Activated CD8-positive, alpha-beta memory T cell treated with anti-CD3 and anti-CD28 coated beads, Interleukin-2, amount 50 U/mL, for 1 hour (primary cell): ENCODE measurements around the gene COL26A1.
"Not testable (repeated sequence)": the region's sequence is repeated elsewhere in the genome, so short reads cannot be mapped to it uniquely, and the experiment has no call there.

Experiments
- DNase-seq: peaks from one replicate; pipeline ENCODE4 v3.0.0-alpha.2; 2020; ENCODE audit errors: extremely low read depth

COL26A1 gene

DNA sequence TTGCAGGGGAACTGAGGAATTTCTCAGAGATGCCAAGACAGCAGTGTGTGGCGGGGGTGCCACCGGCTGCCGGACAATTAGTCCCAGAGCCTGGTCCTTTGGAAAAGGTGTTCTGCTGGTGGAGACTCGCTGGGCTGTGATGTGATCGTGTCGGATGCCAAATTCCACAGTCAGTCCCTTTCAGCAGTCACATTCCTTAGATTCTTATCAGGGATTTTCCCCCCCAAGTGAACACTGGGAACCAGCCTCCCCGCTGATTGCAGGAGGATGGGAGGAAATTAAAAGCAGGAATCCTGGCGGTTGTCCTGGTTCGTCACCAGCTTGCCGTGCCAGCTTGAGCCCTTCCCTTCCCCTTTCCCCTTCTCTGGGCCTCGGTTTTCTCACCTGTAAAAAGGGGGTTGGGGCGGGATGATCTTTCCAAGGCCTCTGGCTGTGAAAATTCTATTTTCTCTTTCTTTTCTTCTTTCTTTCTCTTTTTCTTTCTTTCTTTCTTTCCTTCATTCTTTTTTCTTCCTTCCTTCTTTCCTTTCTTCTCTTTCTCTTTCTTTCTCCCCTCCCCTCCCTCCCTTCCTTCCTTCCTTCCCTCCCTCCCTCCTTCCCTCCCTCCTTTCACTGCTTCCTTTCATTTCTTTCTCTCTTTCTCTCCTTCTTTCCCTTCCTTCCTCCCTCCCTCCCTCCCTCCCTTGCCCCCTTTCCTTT lies 39.6 kb downstream of the COL26A1 start:
- DNase-seq, result no peak

DNA sequence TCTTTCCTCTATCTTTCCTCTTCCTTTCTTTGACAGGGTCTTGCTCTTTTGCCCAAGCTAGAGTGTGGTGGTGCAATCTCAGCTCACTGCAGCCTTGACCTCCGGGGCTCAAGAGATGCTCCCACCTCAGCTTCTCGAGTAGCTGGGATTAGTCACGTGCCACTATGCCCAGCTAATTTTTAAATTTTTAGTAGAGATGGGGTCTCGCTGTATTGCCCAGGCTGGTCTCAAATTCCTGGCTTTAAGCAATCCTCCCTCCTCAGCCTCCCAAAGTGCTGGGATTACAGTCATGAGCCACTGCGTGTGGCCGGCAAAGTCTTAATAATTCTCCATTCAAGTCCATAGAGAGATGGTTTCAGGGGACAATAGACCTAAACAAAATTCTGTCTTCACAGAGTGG lies 40.2 kb downstream of the COL26A1 start:
- no peak for DNase-seq

DNA sequence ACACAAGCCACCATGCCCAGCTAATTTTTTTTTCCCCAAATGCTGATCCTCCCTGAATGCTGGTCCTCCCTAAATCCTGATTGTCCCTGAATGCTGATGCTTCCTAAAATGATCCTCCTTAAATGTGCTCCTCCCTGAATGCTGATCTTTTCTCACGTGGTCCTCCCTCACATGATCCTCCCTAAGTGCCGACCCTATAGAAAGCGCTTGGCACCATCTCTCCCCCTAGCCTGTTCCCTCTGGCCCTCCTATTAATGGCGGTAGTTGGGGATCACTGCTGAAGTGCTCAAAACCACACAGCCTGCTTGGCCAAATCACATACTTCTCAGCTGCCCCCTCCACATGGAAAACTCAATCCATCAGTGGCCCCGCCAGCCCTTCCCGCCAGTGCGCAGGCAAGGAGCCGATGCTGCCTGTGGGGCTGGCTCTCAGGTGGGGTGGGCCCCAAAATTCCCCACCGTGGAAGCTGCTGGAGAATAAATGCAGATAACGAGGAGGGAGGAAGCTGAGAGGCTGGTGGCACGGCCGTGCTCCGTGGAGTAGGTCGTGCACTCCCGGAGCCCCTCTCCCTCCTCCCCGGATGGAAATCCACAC lies 42.9 kb downstream of the COL26A1 start:
- DNase-seq, result no peak

- DNase-seq, result no peak
Measured at GRCh38 chr7:101410743-101411507, 48.2 kb downstream of the COL26A1 start.

DNA sequence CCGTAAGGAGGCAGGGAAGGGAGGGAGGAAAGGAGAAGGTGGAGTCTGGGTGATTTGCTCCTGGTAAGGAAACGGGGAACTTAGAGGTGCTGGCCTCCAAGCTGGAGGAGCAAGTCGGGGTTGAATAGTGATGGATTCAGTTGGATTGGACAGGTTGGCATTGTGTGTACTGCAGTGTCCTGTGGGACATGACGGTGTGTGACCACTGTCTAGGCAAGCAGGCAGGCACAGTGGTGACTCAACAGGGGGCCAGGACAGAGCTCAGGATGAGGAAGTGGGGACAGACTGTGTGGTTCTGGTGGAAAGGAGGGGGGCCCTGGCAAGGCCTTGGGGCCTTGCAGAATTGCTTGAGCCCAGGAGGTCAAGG lies 48.8 kb downstream of the COL26A1 start:
- DNase-seq, result no peak

DNA sequence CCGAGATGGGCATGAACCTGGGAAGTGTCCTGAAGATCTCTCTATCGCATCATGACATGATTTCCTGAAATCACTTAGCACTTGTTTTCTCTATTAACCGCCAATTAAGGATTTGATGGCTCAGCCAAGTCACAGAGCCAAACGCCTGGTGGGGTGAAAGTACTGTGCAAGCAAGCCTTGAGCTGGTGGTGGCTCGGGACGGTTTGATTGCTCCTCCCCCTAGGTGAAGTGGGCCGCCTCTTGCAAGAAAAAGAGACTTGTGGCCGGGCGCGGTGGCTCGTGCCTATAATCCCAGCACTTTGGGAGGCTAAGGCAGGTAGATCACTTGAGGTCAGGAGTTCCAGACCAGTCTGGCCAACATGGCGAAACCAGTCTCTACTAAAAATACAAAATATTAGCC lies 50.3 kb downstream of the COL26A1 start:
- no peak for DNase-seq

DNA sequence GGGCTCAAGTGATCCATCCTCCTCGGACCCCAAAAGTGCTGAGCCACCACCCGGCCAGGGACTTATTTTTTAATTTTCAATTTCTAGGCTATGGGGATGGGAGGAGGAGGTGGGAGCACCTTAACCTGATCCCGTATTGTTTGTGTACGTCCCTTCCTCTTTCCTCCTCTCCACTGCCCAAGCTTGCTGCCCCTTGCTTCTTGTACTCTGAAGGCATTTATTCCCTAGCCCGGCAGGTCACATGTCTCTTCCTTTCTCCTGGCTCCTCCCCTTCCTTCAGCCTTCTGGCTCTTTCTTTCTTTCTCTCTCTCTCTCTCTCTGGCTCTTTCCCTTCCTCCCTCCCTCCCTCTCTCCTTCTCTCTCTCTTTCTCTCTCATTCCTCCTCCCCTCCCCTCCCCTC lies 56.0 kb downstream of the COL26A1 start:
- no peak for DNase-seq

GRCh38 chr7:101419831-101420230 lies 57.2 kb downstream of the COL26A1 start:
- DNase-seq, result no peak

DNA sequence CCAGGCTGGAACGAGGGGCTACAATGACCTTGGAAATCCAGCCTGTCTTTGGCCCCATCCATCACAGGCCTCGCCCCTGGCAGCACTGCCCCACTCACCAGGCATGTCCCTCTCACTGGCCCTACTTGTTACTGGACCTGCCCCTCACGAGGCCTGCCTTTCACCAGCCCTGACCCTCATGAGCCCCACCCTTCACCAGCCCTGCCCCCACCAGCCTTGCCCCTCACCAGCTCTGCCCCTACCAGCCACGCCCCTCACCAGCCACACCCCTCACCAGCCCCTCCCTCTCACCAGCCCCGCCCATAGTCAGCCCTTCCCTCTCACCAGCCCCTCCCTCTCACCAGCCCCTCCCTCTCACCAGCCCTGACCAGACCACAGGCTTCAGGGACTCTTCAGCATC lies 57.8 kb downstream of the COL26A1 start:
- no peak for DNase-seq

DNA sequence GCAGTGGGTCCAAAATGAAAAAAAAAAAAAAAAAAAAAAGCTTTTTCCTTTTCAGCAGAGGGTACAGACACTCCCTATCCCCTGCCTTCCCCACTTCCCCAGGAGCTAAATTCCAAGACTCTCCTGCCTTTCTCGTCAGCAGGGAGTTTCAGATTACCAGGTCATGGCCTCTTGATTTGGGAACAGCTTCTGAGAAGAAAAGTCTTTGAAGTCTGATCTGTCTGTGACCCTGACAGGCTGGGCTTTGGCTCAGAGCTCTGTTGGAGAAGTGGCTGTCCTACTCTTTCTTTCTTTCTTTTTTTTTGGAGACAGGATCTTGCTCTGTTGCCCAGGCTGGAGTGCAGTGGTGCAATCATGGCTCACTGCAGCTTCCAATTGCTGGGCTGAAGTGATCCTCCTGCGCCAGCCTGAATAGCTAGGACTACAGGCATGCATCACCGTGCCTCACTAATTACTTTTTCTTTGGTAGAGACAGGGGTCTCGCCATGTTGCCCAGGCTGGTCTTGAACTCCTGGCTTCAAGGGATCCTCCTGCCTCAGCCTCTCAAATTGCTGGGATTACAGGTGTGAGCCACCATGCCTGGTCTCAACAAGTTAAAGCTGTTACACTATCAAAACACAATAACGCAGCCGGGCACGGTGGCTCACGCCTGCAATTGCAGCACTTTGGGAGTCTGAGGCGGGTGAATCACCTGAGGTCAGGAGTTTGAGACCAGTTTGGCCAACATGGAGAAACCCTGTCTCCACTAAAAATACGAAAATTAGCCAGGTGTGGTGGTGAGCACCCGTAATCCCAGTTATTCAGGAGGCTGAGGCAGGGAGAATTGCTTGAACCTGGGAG lies 59.9 kb downstream of the COL26A1 start:
- DNase-seq, result no peak

GRCh38 chr7:101426303-101427011 lies 63.8 kb downstream of the COL26A1 start:
- DNase-seq, result no peak

DNA sequence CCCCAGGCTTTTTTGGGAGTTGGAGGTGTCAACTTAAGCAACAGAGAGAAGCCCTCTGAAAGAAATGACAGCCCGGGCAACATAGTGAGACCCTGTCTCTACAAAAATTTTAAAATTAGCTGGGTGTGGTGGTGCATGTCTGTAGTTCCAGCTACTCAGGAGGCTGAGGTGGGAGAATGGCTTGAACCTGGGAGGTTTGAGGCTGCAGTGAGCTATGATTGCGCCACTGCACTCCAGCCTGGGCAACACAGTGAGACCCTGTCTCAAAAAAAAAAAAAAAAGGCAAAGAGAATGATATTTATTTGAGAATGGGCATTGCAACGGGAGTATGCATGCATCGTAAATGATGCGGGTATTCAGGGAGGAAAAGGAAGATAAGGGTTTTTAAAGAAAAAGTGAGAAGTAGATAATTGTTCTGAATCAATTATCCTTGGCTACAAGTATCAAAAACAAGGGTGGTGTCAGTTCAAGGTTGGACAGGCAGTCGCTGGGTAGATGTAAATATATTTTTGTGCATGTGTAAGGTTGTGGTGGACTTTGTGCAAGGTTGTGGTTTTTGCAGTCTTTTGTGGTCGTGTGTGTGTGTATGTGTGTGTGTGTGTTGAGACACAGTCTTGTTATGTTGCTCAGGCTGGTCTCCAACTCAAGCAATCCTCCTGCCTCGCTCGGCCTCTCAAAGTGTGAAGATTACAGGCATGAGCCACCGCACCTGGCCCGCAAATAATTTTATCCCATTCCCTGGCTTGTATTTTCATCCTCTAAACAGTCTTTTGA lies 65.6 kb downstream of the COL26A1 start:
- no peak for DNase-seq

- no peak for DNase-seq
Measured at GRCh38 chr7:101432316-101432715, 69.6 kb downstream of the COL26A1 start.

GRCh38 chr7:101433688-101434087 lies 71.0 kb downstream of the COL26A1 start:
- no peak for DNase-seq

DNA sequence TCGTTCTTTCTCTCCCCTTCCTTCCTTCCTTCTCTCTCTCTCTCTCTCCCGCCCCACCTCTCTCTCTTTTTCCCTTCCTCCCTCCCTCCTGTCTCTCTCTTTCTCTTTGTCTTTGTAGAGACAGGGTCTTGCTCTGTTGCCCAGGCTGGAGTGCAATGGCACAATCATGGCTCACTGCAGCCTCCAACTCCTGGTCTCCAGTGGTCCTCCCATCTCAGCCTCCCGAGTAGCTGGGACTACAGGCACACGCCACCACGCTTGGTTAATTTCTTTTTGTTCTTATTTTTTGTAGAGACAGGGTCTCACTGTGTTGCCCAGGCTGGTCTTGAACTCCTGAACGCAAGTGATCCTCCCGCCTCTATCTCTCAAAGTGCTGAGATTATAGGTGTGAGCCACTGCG lies 71.5 kb downstream of the COL26A1 start:
- not testable (repeated sequence) for DNase-seq

DNA sequence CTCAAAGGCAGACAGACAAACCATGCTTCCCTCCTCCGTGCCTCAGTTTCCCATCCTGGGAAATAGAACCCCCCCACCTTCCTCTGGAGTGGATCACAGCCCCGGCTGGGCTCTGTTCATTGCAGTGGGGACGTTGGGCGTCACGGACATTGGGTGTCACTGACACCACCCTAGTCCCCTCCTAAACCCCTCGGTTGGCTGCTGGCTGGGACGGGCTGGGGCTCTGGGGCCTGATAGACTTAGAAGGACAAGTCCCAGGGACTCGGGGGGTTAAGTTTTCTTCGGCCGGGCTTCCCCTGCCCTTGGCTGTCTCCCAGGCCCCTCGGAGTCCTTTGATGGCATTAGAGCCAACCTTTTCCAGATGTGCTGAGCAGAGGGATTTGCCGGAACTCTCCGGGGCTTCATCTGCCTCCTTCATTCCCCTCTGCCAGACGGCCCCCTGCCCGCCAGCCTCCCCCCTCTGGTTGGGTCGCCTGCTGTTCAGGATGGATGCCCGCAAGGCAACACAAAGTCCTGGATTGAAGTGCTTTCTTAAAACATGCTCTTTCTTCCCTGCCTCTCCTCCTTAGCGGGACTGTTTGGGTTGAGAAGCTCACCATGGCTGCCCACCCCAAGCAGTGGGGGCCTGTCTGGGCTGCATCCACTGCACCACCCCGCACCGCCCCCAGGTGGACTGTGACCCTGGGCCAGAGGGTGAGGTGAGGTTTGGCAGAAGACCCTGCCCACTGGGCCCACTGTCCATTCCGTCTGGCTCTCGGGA lies 73.0 kb downstream of the COL26A1 start:
- no peak for DNase-seq

DNA sequence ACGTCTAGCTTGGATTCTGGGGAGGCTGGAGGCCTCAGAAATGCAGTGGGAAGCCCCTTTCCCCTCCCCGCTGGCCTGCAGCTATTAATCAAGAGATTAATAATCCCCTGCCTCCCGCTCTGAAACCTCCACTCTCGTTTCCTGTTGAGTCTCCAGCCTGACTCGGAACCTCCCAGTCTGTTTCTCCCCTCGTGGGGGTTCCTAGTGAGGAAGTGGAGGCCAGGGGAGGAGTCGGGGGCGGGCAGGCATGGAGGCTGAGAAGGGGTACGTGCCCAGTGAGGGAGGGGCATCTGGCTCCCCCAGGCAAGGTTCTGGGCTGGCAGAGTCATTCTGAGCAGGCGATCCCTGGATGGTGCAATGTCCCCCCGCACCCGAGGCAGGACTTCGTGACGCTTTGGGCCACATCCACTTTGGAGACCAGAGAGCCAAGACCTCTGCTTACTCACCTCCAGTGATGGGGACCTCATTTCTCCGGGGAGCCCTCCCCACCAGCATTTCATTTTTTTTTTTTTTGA lies 73.6 kb downstream of the COL26A1 start:
- DNase-seq, result no peak

DNA sequence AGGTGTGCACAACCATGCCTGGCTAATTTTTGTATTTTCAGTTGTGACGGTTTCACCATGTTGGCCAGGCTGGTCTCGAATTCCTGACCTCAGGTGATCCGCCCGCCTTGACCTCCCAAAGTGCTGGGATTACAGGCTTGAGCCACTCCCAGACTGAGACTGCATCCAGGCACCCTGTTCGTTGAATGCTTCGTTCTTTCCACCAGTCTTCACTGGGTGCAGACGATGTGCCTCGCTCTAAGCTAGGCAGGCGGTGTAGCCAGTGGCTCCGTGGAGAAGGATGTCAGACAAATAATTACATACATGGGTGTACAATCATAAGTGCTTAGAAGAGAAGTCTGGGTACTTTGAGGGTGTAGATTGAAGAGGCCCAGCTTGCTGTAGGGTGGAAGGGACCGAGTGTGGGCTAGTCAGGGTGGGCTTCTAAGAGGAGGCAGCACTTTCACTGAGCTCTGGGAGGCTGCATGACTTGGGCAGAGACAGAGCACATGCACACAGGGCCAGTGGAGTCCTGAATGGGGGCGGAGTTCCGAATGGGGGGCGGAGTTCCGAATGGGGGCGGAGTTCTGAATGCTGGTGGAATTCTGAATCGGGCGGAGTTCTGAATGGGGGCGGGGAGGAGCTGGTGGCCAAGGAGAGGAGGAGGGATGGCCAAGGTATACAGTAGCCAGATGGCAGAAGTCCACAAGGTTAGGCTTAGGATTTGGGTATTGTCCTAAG lies 74.3 kb downstream of the COL26A1 start:
- DNase-seq, result no peak

GRCh38 chr7:101441890-101442289 lies 79.2 kb downstream of the COL26A1 start:
- DNase-seq, result no peak
